ENCODE data around the gene COA8. TPM values are rescaled to one million over a fixed set of nuclear protein-coding genes. Genes with fewer than 3 reads are reported as not detected.

The COA8 gene
- total and polyA plus RNA-seq, 2 of the 13 experiments (the other 11 are each of a cell fraction or from before 2014, with no cell fraction given), result 10.9 to 25.1 TPM

DNA sequence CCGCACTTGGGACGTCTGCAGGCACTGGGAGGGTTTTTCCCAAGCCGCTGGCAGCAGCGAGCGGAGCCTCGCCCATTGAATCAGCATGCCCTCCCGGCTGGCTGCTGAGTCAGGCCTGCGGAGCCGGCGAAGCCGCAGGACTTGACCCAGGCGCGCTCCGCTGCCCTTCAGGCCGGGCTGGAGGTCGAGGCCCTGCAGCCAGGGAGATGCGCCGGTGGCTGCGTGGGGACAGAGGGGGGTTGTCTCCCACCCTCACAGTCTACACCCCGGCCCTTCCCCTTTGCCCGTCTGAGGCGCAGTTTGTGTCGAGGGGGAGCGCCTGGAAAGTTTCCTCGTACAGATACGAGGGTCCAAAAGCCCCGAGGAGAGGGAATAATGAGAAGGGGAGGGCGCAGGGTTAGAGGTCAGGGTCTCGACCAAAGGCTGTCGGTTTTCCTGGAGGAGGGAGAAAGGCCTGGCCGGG is 65.5 kb downstream of the COA8 start (continued):
- TF ChIP-seq PAWR (CRISPR knock-in tag; IDR thresholded peaks at IDR 0.05; ENCODE audit: borderline replicate concordance), result no peak
- TF ChIP-seq SIX1 (CRISPR knock-in tag; IDR thresholded peaks at IDR 0.05; ENCODE audit: borderline replicate concordance), result no peak
- TF ChIP-seq, protein P1, sequence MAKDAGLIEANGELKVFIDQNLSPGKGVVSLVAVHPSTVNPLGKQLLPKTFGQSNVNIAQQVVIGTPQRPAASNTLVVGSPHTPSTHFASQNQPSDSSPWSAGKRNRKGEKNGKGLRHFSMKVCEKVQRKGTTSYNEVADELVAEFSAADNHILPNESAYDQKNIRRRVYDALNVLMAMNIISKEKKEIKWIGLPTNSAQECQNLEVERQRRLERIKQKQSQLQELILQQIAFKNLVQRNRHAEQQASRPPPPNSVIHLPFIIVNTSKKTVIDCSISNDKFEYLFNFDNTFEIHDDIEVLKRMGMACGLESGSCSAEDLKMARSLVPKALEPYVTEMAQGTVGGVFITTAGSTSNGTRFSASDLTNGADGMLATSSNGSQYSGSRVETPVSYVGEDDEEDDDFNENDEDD (CRISPR knock-in tag; IDR thresholded peaks at IDR 0.05; ENCODE audit: borderline replicate concordance), result no peak; the same call in 1 of the 2 replicates
- TF ChIP-seq ZNF550 (CRISPR knock-in tag; IDR thresholded peaks at IDR 0.05; ENCODE audit: borderline replicate concordance), result no peak
- TF ChIP-seq, protein P2, sequence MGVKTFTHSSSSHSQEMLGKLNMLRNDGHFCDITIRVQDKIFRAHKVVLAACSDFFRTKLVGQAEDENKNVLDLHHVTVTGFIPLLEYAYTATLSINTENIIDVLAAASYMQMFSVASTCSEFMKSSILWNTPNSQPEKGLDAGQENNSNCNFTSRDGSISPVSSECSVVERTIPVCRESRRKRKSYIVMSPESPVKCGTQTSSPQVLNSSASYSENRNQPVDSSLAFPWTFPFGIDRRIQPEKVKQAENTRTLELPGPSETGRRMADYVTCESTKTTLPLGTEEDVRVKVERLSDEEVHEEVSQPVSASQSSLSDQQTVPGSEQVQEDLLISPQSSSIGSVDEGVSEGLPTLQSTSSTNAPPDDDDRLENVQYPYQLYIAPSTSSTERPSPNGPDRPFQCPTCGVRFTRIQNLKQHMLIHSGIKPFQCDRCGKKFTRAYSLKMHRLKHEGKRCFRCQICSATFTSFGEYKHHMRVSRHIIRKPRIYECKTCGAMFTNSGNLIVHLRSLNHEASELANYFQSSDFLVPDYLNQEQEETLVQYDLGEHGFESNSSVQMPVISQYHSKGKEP (CRISPR knock-in tag; IDR thresholded peaks at IDR 0.05), result no peak
- no peak; the same call in 1 of the 2 replicates for TF ChIP-seq NR1H2 (CRISPR knock-in tag; IDR thresholded peaks at IDR 0.05; ENCODE audit: borderline replicate concordance, low read depth)
- no peak for TF ChIP-seq ZNF30 (CRISPR knock-in tag; IDR thresholded peaks at IDR 0.05)
- no peak for TF ChIP-seq ZBTB40 (IDR thresholded peaks at IDR 0.05)
- no peak for TF ChIP-seq ZBTB40 (CRISPR knock-in tag; IDR thresholded peaks at IDR 0.05)
- TF ChIP-seq ZSCAN9 (CRISPR knock-in tag; IDR thresholded peaks at IDR 0.05; ENCODE audit: borderline replicate concordance), result no peak
- no peak for TF ChIP-seq TCF12 (IDR thresholded peaks at IDR 0.05)
- no peak for TF ChIP-seq TCF12 (CRISPR knock-in tag; IDR thresholded peaks at IDR 0.05)
- no peak for TF ChIP-seq HINFP (CRISPR knock-in tag; IDR thresholded peaks at IDR 0.05; ENCODE audit: low read depth)
- 0 out of 2 replicates have a peak, but pooled peaks have one; percentile 42 for TF ChIP-seq ZFP91 (CRISPR knock-in tag; IDR thresholded peaks at IDR 0.05; ENCODE audit: borderline replicate concordance)
- TF ChIP-seq PHF20 (CRISPR knock-in tag; IDR thresholded peaks at IDR 0.05), result peak; percentile 58; the same call in 1 of the 2 replicates

All from HepG2 (cell line).